Adrenal gland (tissue), 5 donors: Measurements from ENCODE around the gene SPECC1L.

ENCODE experiments used
- POLR2A ChIP-seq, 2 donors: fragments of 450-650 bp; IDR thresholded peaks; one replicate each; pipeline ENCODE4 v1.6.1; 2017; ENCODE audit warnings: antibody characterized with exemption in 2 of 2, mild to moderate bottlenecking in 2 of 2, moderate library complexity in 1 of 2
- TF ChIP-seq, protein P1 (sequence below), 6 experiments: fragments of 450-650 bp in 4 of 6; fragments of 200-600 bp in 2 of 6; sonication (generic) in 1 of 6; IDR thresholded peaks; 1 replicate in 5 of 6; 2 replicates in 1 of 6; pipeline versions ENCODE4 v1.5.1 to v1.8.0; 2016 to 2021; ENCODE audit warnings: antibody characterized with exemption in 6 of 6, mild to moderate bottlenecking in 2 of 6, moderate library complexity in 1 of 6
- donor health status: DM: no; HTN: no; CAD: no.

GRCh38 chr22:24232124-24232523, 38.5 kb upstream of the SPECC1L start:
- TF ChIP-seq, protein P1, sequence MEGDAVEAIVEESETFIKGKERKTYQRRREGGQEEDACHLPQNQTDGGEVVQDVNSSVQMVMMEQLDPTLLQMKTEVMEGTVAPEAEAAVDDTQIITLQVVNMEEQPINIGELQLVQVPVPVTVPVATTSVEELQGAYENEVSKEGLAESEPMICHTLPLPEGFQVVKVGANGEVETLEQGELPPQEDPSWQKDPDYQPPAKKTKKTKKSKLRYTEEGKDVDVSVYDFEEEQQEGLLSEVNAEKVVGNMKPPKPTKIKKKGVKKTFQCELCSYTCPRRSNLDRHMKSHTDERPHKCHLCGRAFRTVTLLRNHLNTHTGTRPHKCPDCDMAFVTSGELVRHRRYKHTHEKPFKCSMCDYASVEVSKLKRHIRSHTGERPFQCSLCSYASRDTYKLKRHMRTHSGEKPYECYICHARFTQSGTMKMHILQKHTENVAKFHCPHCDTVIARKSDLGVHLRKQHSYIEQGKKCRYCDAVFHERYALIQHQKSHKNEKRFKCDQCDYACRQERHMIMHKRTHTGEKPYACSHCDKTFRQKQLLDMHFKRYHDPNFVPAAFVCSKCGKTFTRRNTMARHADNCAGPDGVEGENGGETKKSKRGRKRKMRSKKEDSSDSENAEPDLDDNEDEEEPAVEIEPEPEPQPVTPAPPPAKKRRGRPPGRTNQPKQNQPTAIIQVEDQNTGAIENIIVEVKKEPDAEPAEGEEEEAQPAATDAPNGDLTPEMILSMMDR (IDR thresholded peaks at IDR 0.05), result no peak
- TF ChIP-seq POLR2A (IDR thresholded peaks at IDR 0.05), result no peak
